GM12891 (cell line): ENCODE data around the gene PRAMEF11. TPM values are rescaled to one million over a fixed set of nuclear protein-coding genes. Genes with fewer than 3 reads are reported as not detected.
A peak's percentile ranks its signal among the peaks of the same experiment; 100 is the strongest.
"Not testable (repeated sequence)": the region's sequence is repeated elsewhere in the genome, so short reads cannot be mapped to it uniquely, and the experiment has no call there.

Experiments
- DNase-seq: peaks from one replicate; pipeline ENCODE4 v3.0.0; 2011; ENCODE audit warnings: low spot score; ENCODE audit not compliant: insufficient read length
- FAIRE-seq: peaks from 2 replicates; lab custom pipeline; 2011; peaks lifted over from hg19 to GRCh38; lab: Jason Lieb, UNC
- PAX5 ChIP-seq: IDR thresholded peaks from 2 replicates; pipeline ENCODE4 v1.6.1; 2011; ENCODE audit warnings: low read length, moderate library complexity, mild to moderate bottlenecking; ENCODE audit not compliant: insufficient read depth, severe bottlenecking
- POLR2A ChIP-seq: IDR thresholded peaks from 2 replicates; pipeline ENCODE4 v1.6.1; 2011; ENCODE audit warnings: low read depth, low read length, control low read depth
- POLR2AphosphoS5 ChIP-seq: IDR thresholded peaks from 2 replicates; pipeline ENCODE4 v1.6.1; 2011; ENCODE audit warnings: low read depth, low read length, control low read depth
- POU2F2 ChIP-seq: IDR thresholded peaks from 2 replicates; pipeline ENCODE4 v1.6.1; 2011; ENCODE audit warnings: low read depth, mild to moderate bottlenecking, control low read depth, low read length, moderate library complexity
- SPI1 ChIP-seq: IDR thresholded peaks from 2 replicates; pipeline ENCODE4 v1.6.1; 2011; ENCODE audit warnings: low read depth, low read length, control low read depth
- TAF1 ChIP-seq: IDR thresholded peaks from 2 replicates; pipeline ENCODE4 v1.6.1; 2011; ENCODE audit warnings: low read depth, low read length, control low read depth
- polyA plus RNA-seq: library from polyadenylated mRNA; unstranded; fragments of >200 nt; gene quantifications from one replicate; pipeline ENCODE4 v1.2.1, GENCODE V29; 2012; ENCODE audit warnings: low read depth, missing spikeins, inconsistent platforms; ENCODE audit not compliant: missing spikeins

The PRAMEF11 gene
- not detected for polyA plus RNA-seq

DNA sequence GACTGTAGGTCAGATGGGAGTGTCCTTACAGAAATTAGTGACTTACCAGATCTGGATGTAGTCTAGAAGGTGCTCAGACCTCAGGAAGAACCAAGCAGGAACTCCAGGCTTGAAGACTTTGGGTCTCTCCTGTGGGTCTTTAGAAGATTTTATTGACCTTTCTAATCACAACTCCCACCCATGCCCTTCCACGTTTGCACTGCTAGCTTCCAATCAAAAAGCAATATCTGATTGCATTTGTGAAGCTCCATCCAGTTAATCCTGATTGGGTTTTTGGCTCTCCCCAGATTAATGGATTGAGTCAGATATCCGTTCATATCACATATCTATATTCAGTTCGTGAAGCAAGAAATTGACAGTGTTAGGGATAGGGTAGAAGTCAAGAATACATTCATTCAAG is at the start of gene PRAMEF11:
PRAMEF11 (minus strand) TSS at position 101 of the 400 bp plus-strand sequence. CDS start 2,621 bp downstream, outside the sequence.
- DNase-seq, FAIRE-seq: not testable (repeated sequence)

DNA sequence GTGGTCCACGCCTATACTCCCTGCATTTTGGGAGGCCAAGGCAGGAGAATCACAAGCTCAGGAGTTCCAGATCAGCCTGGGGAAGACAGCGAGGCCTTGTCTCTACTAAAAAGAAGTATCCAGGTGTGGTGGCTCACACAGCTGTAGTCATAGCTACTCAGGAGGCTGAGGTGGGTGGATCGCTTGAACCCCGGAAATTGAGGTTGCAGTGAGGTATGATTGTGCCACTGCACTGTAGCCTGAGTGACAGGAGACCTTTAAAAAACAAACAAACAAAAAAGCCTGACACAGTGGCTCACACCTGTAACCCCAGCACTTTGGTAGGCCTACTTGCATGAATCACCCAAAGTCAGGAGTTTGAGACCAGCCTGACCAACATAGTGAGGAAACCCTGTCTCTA is 47.2 kb upstream of the PRAMEF11 start:
- DNase-seq, FAIRE-seq: not testable (repeated sequence)

DNA sequence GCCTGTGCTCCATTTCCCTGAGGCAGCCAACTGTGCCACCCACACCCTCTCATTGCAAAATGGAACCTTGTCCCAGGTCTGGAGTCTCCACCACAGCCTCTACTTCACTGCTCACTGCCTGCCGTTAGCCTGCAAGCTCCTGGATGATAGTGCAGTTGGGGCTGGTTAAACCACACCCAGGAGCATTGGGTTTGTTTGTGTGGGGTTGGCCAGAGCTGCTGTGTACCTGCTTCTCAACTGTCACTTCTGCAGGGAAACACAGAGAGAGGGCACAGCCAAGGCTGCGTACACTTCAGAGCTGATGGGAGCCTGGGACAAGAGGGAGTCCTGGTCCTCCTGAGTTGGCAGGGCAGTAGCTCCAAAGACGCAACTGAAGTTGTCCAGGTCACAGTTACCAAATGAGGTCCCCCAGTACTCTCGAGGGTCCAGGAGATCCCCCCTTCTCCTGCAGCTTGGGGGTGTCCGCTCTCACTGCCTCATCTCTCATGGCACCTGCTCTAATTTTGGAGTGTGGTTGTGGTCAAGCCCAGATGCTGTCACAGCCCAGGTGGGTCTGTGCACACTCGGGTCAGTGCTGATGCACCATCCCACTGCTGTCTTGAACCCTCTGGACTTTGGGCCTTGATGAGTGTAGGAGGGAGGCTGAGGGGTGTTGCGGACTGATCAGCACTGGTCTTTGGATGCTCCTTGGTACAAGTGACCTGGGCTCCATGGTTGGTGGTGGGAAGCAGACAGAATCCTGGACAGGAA is 32.1 kb upstream of the PRAMEF11 start:
- not testable (repeated sequence) for FAIRE-seq, DNase-seq

DNA sequence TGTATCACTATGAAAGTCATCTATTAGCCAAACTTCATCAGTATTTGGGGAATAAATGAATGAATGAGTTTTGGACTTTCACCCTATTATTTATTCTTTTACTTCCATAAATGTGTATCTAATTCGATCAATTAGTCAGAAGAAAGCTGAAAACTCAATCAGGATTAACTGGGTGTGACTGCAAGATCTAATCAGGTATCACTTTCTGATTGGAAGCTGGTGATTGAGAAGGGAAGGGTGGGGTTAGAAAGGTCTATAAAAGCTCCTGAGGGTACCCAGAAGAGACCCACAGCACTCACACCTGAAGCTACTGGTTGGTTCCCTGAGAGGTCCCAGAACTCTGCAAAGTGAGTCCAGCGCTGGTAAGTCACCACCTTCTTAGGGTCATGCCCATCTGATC is 25.6 kb upstream of the PRAMEF11 start, which contains the start of gene PRAMEF2:
PRAMEF2 (plus strand) TSS at position 301 of the 400 bp plus-strand sequence. CDS start 1,924 bp downstream, outside the sequence.
- not testable (repeated sequence) for FAIRE-seq, DNase-seq

DNA sequence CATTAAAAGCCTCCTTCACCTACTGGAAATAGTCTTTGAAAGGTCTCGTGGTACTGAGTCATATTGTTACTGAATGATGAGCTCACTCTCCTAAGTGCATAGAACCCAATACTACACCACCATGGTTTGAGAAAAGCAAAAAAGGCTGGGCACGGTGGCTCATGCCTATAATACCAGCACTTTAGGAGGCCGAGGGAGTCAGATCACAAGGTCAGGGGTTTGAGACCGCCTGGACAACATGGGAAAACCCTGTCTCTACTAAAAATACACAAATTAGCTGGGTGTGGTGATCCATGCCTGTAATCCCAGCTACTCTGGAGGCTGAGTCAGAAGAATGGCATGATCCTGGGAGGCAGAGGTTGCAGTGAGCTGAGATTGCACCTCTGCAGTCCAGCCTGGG is 20.6 kb upstream of the PRAMEF11 start:
- TF ChIP-seq TAF1 (no peak), POLR2AphosphoS5 (no peak), SPI1 (no peak), PAX5 (no peak), POLR2A (no peak), POU2F2 (no peak)
- FAIRE-seq (no peak), DNase-seq (no peak)

DNA sequence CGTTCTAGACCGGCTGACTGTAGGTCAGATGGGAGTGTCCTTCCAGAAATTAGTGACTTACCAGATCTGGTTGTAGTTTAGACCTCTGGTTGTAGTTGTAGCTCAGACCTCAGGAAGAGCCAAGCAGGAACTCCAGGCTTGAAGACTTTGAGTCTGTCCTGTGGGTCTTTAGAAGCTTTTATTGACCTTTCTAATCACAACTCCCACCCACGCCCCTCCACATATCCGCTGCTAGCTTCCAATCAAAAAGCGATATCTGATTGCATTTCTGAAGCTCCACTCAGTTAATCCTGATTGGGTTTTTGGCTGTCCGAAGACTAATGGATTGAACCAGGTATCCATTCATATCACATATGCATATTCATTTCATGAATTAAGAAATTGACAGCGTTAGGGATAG is 17.4 kb upstream of the PRAMEF11 start, which contains the start of gene HNRNPCL1:
HNRNPCL1 (minus strand) TSS at position 101 of the 400 bp plus-strand sequence. CDS start 431 bp downstream, outside the sequence.
- DNase-seq = not testable (repeated sequence)

DNA sequence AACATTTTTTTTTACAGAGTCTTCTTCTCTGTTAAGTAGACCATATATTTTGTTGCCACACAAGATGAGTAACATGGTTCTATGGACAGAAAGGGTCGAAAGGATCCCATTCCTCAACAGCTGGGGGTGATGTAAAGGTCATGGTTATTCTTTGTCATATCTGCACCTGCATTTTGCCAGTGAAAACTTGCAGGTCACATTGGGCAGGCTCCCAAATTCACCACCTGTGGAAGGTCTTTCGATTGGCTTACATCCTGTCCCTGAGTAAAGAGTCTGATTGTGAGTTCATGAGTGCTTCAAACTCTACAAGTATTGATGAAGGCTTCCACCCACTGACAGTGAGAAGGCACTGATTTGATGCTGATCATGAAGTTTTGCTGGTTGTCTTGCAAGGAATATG is 2.0 kb upstream of the PRAMEF11 start:
- not testable (repeated sequence) for DNase-seq, FAIRE-seq

More for the DNA sequence above, 17.4 kb upstream of the PRAMEF11 start, which contains the start of gene HNRNPCL1:
- not testable (repeated sequence) for FAIRE-seq

DNA sequence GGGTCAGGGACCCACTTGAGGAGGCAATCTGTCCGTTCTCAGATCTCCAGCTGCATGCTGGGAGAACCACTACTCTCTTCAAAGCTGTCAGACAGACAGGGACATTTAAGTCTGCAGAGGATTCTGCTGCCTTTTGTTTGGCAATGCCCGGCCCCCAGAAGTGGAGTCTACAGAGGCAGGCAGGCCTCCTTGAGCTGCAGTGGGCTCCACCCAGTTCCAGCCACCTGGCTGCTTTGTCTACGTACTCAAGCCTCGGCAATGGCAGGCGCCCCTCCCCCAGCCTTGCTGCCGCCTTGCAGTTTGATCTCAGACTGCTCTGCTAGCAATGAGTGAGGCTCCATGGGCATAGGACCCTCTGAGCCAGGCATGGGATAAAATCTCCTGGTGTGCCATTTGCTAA is 12.1 kb downstream of the PRAMEF11 start:
- FAIRE-seq, DNase-seq: not testable (repeated sequence)

DNA sequence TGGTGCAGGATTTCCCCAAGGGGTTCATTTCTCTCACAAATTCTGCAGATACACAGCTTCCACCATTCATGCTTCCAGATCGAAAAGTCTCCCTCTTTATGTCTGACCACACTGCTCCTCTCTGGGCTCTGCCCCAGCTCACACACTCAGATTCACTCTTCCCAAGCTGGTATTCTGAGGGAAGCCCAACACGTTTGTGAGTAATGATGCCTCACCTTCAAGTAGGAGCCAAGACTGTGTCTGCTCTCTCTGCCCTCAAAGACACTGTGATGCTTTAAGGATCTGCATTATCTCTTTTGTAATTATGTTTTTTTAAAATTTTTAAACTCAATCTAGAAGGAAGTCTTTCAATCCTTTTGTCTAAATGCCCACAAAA is 19.8 kb downstream of the PRAMEF11 start:
- TF ChIP-seq TAF1 = no peak
- TF ChIP-seq POLR2AphosphoS5 = no peak
- no peak for TF ChIP-seq POU2F2
- TF ChIP-seq POLR2A = no peak
- no peak for TF ChIP-seq PAX5
- no peak for TF ChIP-seq SPI1
- no peak for FAIRE-seq
- no peak for DNase-seq

DNA sequence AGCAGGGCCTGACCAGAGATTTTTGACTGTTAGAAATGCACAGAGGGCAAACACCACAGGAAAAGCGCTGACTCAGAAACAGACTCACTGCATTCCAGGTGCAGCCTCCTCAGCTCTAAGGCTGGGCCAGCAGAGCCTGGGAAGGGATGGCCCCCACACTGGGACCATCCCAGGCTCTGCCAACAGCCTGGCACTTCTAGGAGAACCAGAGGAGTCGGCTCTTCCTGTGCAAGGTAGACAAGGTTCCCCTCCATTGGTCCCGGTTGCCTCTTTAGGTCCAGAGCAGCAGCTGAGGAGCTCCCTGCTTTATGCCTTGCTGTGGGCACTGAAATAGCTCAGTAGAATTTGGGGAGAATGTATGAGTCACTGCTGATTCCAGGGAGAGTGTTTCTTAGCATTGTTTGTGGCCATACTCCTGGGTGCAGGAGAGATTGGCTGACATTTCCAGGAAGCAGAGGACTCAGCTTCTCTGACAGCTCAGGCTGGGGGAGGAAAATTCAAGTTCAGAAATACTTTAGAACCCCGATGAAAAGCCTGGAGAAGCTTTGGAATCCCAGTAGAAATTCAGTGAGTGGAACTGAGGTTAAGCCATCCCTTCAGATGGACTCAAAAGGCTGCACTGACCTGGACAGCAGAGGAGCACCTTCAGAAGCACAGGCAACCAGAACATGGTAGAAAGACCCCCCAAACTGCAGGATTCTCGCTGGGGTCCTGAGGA is 20.4 kb downstream of the PRAMEF11 start:
- TF ChIP-seq POU2F2 (no peak), POLR2AphosphoS5 (no peak), SPI1 (no peak), PAX5 (no peak), TAF1 (no peak), POLR2A (no peak)
- DNase-seq (no peak), FAIRE-seq (no peak)

DNA sequence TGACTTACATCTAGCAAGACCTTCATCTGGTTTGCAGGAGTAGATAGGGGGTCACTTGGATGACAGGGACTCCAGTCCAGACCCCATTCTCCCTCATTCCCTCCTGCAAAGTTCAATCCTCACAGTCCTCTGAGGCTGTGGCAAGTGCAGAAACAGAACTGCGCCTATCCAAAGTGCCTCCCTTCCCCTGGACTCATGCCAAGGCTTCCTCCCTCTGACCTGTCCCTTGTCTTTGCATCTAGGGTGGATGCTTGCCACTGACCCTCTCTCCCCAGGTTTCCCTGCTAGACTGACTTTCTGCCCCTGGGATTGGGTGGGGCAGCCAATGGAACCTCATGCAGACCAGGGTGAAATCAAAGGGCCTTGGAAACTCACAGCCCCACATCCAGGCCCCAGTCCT is 21.3 kb downstream of the PRAMEF11 start:
- no peak for FAIRE-seq
- no peak for TF ChIP-seq PAX5
- DNase-seq = no peak

DNA sequence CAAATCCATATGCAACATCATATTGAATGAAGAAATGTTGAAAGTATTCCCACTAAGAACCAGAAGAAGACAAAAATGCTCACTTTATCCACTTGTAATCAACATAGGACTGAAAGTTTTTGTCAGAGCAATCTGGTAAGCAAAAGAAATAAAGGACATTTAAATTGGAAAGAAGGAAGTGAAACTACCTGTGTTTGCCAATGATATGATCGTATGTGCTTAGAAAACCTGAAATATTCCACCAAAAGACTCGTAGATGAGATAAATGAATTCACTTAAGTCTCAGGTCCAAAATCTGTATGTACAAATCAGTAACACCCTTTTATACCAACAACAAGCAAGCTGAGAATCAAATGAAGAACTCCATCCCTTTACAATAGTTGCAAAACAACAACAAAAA is 31.5 kb downstream of the PRAMEF11 start:
- TF ChIP-seq POU2F2 (no peak), SPI1 (peak; percentile 72)
- DNase-seq (no peak), FAIRE-seq (no peak)
